KOPT-K1 (cell line): ENCODE results near the gene TLCD5.

ENCODE experiments used
- H3K27ac ChIP-seq: fragments of 200-600 bp; sonication (generic); 2 replicates; pipeline ENCODE4 v1.5.1; 2016; ENCODE audit warnings: antibody characterized with exemption, mild to moderate bottlenecking, low read depth, low read length; ENCODE audit not compliant: poor library complexity, severe bottlenecking
- H3K36me3 ChIP-seq: fragments of 200-600 bp; sonication (generic); 2 replicates; pipeline ENCODE4 v1.5.1; 2017; ENCODE audit warnings: antibody characterized with exemption, mild to moderate bottlenecking, low read length, moderate library complexity; ENCODE audit not compliant: insufficient read depth
- H3K9me3 ChIP-seq: fragments of 200-600 bp; sonication (generic); 2 replicates; pipeline ENCODE4 v1.5.1; 2017; ENCODE audit warnings: antibody characterized with exemption, low read length, mild to moderate bottlenecking; ENCODE audit not compliant: insufficient read depth, poor library complexity, severe bottlenecking

The TLCD5 gene

GRCh38 chr11:120375076-120375475 is 50.0 kb downstream of the TLCD5 start:
- Histone ChIP-seq H3K9me3 (no peaks in the 10 kb centered on the region), H3K36me3 (no peaks in the 10 kb centered on the region), H3K27ac (no peak overlapping the region)

GRCh38 chr11:120376547-120377182 is 51.6 kb downstream of the TLCD5 start:
- Histone ChIP-seq H3K9me3 (no peaks in the 10 kb centered on the region), H3K36me3 (no peaks in the 10 kb centered on the region), H3K27ac (no peak overlapping the region)

- Histone ChIP-seq H3K9me3 (no peaks in the 10 kb centered on the region), H3K27ac (no peak overlapping the region), H3K36me3 (no peaks in the 10 kb centered on the region)
Observed at GRCh38 chr11:120378474-120378873, 53.4 kb downstream of the TLCD5 start.

- no peaks in the 10 kb centered on the region for H3K9me3 ChIP-seq
- no peaks in the 10 kb centered on the region for H3K36me3 ChIP-seq
- H3K27ac ChIP-seq, result no peak overlapping the region
Observed at GRCh38 chr11:120381401-120381800, 56.3 kb downstream of the TLCD5 start.
